ENCODE measurements around the gene ZNF566. TPM values are rescaled to one million over a fixed set of nuclear protein-coding genes. Genes with fewer than 3 reads are reported as not detected.

ZNF566 gene
- total RNA-seq, 1 experiment from 2014 or later = 7.3 TPM

Other genes starting within 250 kb of the ZNF566 start
- 2.4 and 4.1 TPM in 2 replicates for gene ZFP14, start 110.4 kb downstream of the ZNF566 start, total RNA-seq (2014; rRNA removed; shearing (Covaris generic); ENCODE audit: low replicate concordance)
- 1.2 and 4.3 TPM in 2 replicates for gene ZFP82, start 70.9 kb downstream of the ZNF566 start, total RNA-seq (2014; rRNA removed; shearing (Covaris generic); ENCODE audit: low replicate concordance)
- 3.7 and 30.7 TPM in 2 replicates for gene ZNF260, start 38.7 kb upstream of the ZNF566 start, total RNA-seq (2014; rRNA removed; shearing (Covaris generic); ENCODE audit: low replicate concordance)
- 6.7 and 8.5 TPM in 2 replicates for gene ZNF529, start 83.7 kb upstream of the ZNF566 start, total RNA-seq (2014; rRNA removed; shearing (Covaris generic); ENCODE audit: low replicate concordance)
- 2.3 and 6.3 TPM in 2 replicates for gene ZNF382, start 115.8 kb upstream of the ZNF566 start, total RNA-seq (2014; rRNA removed; shearing (Covaris generic); ENCODE audit: low replicate concordance)
- gene ZNF461, start 177.3 kb upstream of the ZNF566 start, total RNA-seq (2014; rRNA removed; shearing (Covaris generic); ENCODE audit: low replicate concordance) = 3.9 and 19.2 TPM in 2 replicates
- gene ZNF567, start 198.1 kb upstream of the ZNF566 start, total RNA-seq (2014; rRNA removed; shearing (Covaris generic); ENCODE audit: low replicate concordance) = 5.9 and 6.8 TPM in 2 replicates

All from Caki2 (cell line).